Vein endothelial cell (primary cell): ENCODE data around the gene GRID2. TPM values are rescaled to one million over a fixed set of nuclear protein-coding genes. Genes with fewer than 3 reads are reported as not detected.

Experiments
- small RNA-seq: library from RNA; depleted of rRNA; stranded (forward); fragments of <200 nt; gene quantifications from one replicate; pipeline ENCODE3, GENCODE V24; 2012
- total RNA-seq: library from RNA; depleted of rRNA; stranded (reverse); fragments of >200 nt; gene quantifications from 2 replicates; pipeline ENCODE4 v1.2.3, GENCODE V29; 2012

Gene GRID2
- not detected in 2 replicates for total RNA-seq

GRCh38 chr4:92303621-92304027, at the start of gene GRID2:
Gene GRID2 (plus strand): TSS chr4:92303966.

Small RNA genes lying within 50 kb of the gene (small RNA-seq; reads per million reads assigned to genes)
- gene RNA5SP164, result not detected
